ELF-1 (cell line): ENCODE data around the gene MT1B.

Experiments
- DNase-seq: peaks from one replicate; pipeline ENCODE4 v3.0.0-alpha.2; 2016; ENCODE audit warnings: low read depth, low spot score

Gene MT1B

GRCh38 chr16:56651586-56651985 is at the start of gene MT1B:
Gene MT1B, plus strand, starts transcription at chr16:56651886. Its CDS starts 68 bp downstream, at chr16:56651954.
- no peak for DNase-seq

GRCh38 chr16:56603589-56603988 is 48.1 kb upstream of the MT1B start:
- DNase-seq = peak; percentile 71

GRCh38 chr16:56604966-56605365 is 46.7 kb upstream of the MT1B start:
- no peak for DNase-seq

- no peak for DNase-seq
These were observed 46.2 kb upstream of the MT1B start for GRCh38 chr16:56605475-56605874.

- DNase-seq = no peak
These were observed 45.6 kb upstream of the MT1B start for GRCh38 chr16:56606071-56606475.

GRCh38 chr16:56606476-56607108 is 45.1 kb upstream of the MT1B start:
- no peak for DNase-seq

- peak; percentile 68 for DNase-seq
These were observed 44.5 kb upstream of the MT1B start for GRCh38 chr16:56607109-56607618.

- no peak for DNase-seq
These were observed 44.0 kb upstream of the MT1B start for GRCh38 chr16:56607675-56608042.

- peak; percentile 95 for DNase-seq
These were observed 43.4 kb upstream of the MT1B start, which contains the start of gene MT2A for GRCh38 chr16:56608043-56608875. Gene MT2A, plus strand, starts transcription at chr16:56608584. Its CDS starts 72 bp downstream, at chr16:56608656.

GRCh38 chr16:56608876-56609462 is 42.7 kb upstream of the MT1B start:
- DNase-seq = peak; percentile 31

- DNase-seq = no peak
These were observed 42.2 kb upstream of the MT1B start for GRCh38 chr16:56609463-56609921.

- DNase-seq = peak; percentile 70
These were observed 41.6 kb upstream of the MT1B start for GRCh38 chr16:56610017-56610608.

- DNase-seq = no peak
These were observed 41.0 kb upstream of the MT1B start for GRCh38 chr16:56610609-56611111.

GRCh38 chr16:56611281-56611833 is 40.3 kb upstream of the MT1B start:
- DNase-seq = no peak

GRCh38 chr16:56613706-56614105 is 38.0 kb upstream of the MT1B start:
- no peak for DNase-seq

GRCh38 chr16:56614549-56614991 is 37.1 kb upstream of the MT1B start:
- DNase-seq = no peak

GRCh38 chr16:56615353-56615752 is 36.3 kb upstream of the MT1B start:
- DNase-seq = no peak

GRCh38 chr16:56616608-56617211 is 35.0 kb upstream of the MT1B start:
- DNase-seq = no peak

GRCh38 chr16:56617212-56618085 is 34.2 kb upstream of the MT1B start:
- no peak for DNase-seq

GRCh38 chr16:56618138-56618537 is 33.5 kb upstream of the MT1B start:
- DNase-seq = no peak
